RCC 7860 (cell line): ENCODE results near the gene WDR88.
"Not testable (repeated sequence)": the region's sequence is repeated elsewhere in the genome, so short reads cannot be mapped to it uniquely, and the experiment has no call there.

Experiments used
- DNase-seq: peaks from one replicate; pipeline ENCODE4 v3.0.0-alpha.2; 2015; ENCODE audit warnings: low spot score
- FAIRE-seq: peaks from 2 replicates; lab custom pipeline; 2012; peaks lifted over from hg19 to GRCh38; lab: Jason Lieb, UNC

Gene WDR88

DNA sequence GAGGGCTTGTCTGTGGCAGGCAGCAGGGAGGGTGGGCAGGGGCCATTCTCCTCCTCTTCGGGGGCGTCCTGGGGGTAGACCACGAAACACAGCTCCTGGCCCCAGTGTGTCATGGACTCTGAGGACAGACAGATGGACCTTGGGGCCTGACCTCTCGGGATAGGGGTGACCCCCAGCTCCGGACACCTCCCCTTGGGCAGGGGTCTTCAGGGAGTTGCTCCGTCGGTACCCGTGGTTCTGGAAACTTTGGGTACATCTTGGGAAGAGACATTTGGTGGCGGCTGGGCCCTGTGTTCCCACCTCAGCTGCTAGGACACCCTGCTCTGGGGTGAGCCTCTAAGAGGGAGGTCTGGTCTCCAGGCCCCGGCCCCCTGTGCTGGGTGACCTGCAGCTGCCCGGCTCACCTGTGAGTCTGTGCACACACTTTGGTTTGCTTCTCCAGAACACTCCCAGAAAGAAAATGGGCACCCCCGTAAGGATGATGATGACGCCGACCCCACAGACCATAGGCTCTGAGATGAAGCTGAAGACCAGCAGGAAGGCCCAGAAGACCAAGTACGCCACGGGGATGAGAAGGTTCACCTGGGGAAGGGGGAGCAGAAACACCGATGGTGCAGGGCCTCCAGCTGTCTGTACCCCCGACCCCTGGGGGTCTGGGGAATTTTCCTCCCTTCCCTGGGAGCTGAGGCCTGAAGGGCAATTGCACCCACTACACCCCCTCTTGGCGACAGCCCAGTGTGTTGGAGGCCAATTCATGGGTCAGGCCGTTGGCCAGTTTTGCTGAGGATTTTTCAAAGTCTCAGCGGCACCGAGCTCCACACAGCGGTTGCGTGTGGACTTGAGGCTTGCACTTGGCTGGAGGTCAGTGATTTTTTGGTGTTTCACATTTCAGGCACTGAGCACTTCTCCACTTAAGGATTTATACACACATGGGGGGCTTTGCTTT is 77.3 kb downstream of the WDR88 start:
- FAIRE-seq (no peak), DNase-seq (no peak)

DNA sequence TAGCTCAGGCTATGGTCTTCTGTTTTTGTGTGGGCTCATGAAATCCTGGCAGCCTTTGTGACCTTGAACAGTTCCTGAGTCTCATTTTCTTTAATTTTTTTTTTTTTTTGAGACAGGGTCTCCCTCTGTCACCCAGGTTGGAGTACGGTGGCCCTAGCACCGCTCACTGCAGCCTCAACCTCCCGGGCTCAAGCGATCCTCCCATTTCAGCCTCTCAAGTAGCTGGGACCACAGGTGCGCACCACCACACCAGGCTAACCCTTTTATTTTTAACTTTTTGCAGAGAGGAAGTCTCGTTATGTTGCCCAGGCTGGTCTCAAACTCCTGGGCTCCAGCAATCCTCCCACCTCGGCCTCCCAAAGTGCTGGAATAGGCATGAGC is 77.9 kb downstream of the WDR88 start:
- FAIRE-seq, DNase-seq: not testable (repeated sequence)

DNA sequence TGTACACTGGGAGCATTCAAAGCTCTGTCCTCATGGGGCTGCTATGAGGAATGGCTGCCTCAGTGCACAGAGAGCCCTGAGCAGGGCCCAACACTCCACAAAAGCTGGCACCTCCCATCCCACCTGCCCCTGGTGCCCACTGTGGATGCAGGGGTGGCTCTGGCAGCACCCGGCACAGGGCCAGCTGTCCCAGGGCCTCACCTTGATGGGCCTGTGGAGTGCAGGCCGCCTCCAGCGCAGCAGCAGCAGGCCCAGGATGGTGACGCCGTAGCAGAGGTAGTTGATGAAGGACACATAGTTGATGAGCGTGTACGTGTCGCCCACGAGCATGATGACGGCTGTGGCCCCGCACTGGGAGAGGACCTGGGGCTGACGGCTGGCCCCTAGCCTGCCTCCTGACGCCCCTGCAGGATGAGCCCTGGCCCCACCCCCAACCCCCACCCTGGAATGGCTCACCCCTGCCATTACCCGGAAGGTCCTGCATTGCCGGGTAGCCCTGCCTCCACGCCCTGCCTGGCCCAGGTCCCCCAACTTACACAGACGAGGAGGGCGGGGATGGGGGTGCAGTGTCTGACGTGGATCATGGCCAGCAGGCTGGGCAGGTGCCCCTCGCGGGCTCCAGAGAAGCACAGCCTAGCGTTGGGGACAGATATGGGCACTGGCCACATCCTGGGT is 78.5 kb downstream of the WDR88 start:
- FAIRE-seq, result no peak
- no peak for DNase-seq

DNA sequence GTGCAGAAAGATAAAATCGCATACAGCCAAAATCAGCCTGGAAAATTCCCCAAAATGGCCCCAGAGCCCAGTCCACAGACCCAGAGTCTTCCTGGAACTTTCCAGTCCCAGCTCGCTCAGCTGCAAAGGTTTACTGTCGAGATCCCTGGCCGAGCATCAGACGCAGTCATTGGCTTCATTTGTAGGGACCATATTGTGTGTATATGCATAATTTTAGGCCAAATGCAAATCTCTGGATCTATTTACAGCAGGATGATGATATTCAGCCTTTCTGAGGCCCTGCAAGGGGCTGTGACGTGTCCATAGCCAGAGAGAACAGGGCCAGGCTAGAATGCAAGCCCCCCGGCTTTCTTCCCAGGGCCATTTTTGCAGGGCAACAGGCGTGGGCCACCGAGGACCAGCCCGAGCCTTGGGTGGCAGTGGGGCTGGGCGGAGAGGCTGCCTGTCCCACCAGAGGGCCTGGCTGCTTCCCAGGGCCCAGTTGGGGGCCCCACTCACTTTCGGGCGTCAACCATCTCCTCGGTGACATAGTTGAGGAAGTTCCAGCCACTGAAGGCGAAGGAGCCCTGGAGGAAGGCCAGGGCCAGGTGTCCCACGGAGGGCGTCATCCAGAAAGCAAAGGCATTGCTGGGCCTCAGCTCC is 80.0 kb downstream of the WDR88 start:
- FAIRE-seq (no peak), DNase-seq (no peak)

DNA sequence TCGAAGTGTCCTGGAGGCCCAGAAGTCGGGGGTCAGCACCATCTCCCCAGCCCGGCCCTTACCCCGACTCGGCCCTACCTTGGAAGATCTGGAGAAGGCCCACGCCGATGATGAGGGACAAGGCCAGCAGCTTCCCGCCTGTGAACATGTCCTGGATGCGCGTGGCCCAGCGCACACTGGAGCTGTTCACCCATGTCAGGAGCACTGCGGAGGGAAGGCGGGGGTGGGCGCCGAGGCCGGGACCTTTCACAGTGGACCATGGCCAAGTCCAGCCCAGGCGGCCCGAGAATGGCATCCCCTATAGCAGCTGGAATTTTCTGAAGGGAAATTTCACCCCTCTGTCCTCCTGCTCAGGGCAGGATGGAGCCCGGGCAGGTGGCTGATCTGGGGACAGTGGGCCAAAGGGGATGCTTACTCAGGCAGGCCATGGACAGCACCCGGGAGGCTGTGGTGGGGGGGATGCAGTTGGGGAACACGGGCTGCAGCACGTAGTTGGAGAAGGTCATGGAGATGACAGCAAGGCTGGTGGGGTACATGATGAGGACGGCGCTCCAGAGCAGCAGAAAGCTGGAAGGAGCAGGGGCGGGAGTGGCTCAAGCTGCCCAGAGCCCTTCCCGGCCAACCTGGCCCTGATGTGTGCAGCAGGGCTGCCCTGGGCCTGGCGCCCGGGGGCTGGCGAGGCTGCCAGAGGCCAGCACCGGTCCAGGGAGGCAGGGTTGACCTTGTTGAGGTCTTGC is 80.7 kb downstream of the WDR88 start:
- FAIRE-seq, result no peak
- no peak for DNase-seq

DNA sequence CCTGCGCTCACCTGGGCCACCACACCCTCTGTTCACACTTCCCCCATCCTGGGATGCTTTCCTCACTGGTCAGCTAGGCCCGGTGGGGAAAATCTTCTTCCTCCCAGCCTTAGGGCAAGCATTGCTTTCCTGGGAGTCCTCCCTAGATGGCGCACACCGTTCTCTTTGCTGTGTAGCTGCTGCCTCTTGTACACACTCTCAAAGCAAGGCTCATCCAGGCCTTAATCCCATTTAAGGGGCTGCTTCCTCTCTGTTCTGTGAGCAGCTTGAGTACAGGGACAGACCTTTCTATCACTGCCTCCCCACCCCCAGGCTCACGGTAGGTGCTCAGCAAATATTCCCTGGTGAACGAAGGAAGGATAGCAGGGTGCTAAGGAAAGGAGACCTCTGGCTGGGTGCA is 82.7 kb downstream of the WDR88 start:
- FAIRE-seq (no peak), DNase-seq (no peak)

DNA sequence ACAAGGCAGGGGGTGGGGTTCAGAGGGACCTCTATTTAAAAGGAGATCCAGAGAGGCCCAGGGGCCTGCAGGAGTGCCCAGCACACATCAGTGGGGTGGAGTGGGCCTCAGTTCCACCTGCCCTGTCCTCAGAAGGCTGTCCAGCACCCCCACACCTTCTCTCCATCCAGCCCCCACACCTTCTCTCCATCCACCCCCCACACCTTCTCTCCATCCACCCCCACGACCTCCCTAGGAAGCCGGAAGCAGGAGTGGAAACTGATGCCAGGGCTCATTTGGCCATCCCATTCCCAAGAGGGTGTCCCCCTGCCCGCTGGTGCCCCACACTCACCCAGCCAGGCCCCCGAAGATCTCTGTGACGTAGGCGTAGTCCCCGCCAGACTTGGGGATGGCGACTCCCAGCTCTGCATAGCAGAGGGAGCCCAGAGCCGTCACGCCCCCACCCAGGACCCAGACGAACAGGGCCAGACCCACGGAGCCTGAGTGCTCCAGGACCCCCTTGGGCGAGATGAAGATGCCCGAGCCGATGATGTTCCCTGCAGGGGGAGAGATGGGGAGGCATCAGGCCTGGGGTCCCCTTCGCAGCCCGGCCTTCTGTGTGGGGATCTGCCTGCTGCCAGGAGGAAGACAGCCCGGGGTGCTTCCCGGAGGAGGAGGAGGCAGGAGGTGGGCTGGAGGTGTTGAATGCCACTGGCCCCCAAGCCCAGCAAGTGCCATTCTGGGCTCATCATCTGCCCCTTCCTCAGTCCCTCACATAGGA is 83.7 kb downstream of the WDR88 start:
- FAIRE-seq, result no peak
- no peak for DNase-seq

DNA sequence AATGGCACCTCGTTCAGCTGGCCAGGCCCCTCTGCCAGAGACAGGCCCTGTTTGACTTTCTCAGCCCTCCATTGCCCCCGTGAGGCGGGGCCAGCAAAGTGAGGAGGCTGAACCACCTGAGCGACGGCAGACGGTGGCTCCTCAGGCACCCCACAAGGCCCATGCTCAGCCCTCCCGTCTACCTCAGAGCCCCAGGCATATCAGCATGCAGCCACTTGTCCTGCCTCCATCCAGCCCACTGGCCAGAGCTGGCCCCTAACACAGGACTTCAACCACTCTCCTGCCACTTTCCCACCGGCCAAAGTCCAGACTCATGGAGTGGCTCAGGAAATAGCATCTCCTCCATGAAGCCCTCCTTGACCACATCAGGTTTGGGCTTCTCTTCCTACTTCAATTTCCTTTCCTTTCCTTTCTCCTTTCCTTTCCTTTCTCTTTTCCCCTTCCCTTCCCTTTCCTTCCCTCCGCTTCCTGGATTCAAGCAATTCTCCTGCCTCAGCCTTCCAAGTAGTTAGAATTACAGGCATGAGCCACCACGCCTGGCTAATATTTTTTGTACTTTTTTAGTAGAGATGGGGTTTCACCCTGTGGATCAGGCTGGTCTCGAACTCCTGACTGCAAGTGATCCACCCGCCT is 84.4 kb downstream of the WDR88 start:
- FAIRE-seq (no peak), DNase-seq (no peak)

DNA sequence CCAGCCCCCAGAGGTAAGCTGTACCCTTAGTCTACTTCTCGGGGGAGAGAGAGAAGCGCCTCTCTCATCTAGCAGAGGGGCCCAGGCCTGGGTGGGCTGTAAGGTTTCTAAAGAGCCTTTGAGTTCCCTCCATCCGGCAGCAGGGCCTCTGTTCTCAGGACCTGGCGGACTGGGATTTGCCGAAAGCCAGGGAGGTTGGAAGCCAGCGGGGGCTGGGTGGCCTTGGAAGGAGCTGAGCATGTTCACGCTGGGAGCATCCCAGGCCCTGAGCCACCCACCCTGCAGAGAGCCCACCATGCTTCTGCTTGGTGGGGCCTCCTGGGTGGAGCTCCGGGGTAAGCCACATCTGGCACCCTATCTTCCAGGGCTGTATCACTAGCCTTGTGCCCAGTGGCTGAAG is 86.0 kb downstream of the WDR88 start:
- FAIRE-seq, result no peak

DNA sequence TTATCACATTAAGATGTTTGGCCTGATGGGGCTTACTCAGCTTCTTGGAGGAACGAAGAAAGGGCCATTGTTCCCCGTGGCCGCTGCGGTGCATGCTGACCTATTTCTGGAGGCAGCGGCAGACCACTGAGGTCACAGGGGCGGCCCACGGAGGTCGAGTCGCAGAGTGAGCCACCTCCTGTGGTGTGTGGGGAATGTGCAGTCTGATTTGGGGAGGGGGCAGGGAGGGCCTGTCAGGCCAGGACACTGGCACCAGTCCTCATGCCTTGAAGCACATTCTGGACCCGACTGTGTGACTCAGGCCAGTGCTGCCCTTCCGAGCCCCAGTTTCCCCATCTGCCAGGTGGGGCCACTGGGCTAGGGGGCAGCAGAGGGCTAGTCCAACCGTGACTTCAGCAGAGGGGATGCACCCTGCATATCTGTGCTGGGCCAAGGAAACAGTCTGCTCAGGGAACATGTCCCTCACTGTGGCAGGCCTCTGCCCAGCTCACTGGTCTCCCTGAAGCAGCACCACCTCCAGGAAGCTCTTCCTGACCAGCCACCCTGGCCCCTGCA is 87.4 kb downstream of the WDR88 start:
- no peak for FAIRE-seq
- DNase-seq, result no peak

More for the DNA sequence above, 86.0 kb downstream of the WDR88 start:
- no peak for DNase-seq

DNA sequence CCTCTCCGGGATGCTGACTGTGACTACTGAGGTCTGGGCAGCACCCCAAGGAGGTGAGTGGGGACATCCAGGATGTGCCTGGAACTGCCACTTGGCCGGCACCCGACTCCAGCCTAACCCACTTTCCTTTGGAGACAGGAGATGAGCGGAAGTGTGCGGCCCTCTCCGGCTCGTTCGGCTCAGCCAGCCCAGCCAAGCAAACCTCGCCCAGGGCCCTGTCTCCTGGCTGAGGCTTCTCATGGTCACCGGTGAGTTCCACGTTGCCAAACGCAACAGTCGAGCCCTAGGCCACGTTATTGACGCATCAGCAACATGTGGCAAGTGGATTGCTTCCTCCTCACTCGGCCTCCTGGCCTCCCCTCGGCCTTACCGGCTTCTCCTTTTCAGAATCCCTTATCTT is 88.2 kb downstream of the WDR88 start:
- FAIRE-seq, result no peak
- no peak for DNase-seq

DNA sequence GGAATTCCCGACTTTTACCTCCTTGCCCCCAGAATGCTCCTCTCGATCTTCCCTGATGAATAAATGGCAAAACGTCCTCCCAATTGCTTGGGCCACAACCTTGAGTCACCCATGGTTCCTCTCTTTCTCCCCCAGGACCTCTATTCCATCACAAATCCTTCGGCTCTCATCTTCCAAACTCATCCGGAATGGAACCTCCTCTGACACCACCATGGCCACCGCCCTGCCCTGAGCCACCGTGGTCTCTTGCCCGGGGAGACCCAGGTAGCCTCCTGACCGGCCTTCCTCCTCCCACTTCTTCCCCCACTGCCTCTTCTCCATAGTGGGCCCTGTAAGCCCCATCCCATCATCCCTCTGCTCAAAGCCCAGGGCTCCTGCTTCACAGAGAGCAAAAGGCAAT is 88.8 kb downstream of the WDR88 start:
- FAIRE-seq (no peak), DNase-seq (no peak)

DNA sequence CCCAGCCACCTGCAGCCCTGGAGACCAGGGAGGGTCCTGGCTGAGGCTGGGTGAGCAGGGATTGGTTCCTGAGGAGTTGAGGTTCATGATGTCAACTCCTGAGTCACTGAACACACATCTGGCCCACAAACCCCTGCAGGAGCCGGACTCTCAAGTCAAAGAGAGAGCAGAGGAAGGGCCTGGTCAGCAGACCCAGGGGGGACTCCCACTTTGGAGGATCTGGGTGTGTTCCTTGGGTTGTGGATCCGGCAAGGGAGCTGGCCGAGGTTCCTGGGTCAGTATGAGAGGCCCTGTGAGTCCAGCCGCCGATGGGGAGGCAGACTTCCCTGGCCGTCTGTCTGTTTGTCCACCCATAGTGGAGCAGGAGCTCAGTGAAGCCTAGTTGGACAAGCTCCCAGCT is 89.7 kb downstream of the WDR88 start:
- FAIRE-seq (no peak), DNase-seq (no peak)

DNA sequence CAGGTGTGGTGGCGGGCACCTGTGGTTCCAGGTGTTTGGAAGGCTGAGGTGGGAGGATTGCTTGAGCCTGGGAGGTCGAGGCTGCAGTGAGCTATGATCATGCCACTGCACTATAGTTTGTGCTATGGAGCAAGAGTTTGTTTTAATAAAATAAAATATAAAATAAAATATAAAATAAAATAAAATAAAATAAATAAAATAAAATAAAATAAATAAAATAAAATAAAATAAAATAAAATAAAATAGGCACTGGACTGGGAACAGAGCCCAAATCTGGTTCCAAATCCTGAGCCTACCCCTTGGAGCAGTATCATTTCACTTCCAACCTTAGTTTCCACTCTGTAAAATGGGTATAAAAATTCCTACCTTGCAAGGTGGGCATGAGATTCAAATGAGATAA is 90.3 kb downstream of the WDR88 start:
- FAIRE-seq, DNase-seq: not testable (repeated sequence)

DNA sequence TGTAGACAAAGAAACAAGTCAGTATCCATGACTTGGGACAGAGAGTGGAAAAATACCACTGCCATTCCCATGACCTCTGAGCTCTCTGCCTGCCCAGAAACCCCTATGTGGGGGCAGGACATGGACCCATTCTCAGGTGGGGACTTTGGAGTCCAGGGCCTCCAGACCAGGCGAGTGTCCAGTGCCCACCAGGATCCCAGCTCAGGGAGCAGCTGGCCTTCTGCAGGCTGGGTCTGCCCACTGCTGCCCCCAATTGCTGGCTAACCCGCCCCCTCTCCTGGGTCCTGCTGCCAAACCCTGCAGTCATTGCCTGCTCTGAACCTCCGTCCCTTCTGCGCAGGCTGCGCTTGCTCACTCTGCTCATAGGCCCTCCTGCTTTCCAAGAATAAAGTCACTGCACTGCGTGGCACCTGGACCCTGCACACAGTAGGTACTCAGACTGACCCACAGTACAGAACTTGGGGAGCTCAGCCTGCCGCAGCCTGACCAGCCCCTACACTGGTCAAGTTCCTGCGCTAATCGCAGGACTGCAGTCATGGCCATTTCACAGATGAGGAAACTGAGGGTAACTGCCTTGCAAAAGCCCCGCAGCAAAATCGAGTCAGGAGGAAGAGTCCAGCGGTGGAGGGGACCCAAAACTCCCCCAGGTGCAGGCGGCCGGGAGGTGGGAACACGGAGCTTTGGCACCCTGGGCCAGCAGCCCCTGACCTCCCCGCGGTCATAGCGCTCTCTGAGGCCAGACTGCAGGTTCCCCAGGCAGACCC is 93.0 kb downstream of the WDR88 start:
- DNase-seq (no peak), FAIRE-seq (no peak)
